ENCODE measurements around the gene RTKN.
"Not testable (repeated sequence)": the region's sequence is repeated elsewhere in the genome, so short reads cannot be mapped to it uniquely, and the experiment has no call there.

RTKN gene

DNA sequence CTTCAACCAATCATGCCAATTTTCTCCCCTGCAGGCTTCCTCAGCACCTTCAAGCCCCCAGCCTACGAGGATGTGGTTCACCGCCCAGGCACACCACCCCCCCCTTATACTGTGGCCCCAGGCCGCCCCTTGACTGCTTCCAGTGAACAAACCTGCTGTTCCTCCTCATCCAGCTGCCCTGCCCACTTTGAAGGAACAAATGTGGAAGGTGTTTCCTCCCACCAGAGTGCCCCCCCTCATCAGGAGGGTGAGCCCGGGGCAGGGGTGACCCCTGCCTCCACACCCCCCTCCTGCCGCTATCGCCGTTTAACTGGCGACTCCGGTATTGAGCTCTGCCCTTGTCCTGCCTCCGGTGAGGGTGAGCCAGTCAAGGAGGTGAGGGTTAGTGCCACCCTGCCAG is 18.4 kb upstream of the RTKN start:
- not testable (repeated sequence) for DNase-seq (ENCODE audit: low read depth)

DNA sequence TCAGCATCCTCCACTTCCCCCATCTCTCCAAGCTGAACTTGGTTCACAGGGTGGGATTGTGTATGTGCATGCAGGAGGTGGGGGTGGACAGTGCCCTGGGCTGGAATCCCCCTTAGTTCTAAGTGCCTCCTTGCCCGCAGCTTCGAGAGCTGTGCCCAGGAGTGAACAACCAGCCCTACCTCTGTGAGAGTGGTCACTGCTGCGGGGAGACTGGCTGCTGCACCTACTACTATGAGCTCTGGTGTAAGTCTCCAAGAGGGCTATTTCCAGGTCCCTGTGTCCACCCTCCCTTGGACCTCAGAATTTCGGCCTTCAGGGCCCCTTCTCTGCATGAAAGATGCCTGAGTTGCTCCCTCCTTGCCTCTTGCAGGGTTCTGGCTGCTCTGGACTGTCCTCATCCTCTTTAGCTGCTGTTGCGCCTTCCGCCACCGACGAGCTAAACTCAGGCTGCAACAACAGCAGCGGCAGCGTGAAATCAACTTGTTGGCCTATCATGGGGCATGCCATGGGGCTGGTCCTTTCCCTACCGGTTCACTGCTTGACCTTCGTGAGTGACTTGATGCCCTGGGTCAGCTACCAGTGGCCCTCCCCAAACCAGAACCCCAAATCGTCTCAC is 17.9 kb upstream of the RTKN start:
- DNase-seq (ENCODE audit: low read depth) = not testable (repeated sequence)

GRCh38 chr2:74458938-74459363 is 17.2 kb upstream of the RTKN start:
- DNase-seq (ENCODE audit: low read depth) = no peak

GRCh38 chr2:74458132-74458937 is 16.6 kb upstream of the RTKN start, which contains the start of gene WBP1:
TSS of gene WBP1 (plus strand) at chr2:74458438. CDS start at chr2:74458603, 165 bp downstream.
- peak; percentile 100 for DNase-seq (ENCODE audit: low read depth)

DNA sequence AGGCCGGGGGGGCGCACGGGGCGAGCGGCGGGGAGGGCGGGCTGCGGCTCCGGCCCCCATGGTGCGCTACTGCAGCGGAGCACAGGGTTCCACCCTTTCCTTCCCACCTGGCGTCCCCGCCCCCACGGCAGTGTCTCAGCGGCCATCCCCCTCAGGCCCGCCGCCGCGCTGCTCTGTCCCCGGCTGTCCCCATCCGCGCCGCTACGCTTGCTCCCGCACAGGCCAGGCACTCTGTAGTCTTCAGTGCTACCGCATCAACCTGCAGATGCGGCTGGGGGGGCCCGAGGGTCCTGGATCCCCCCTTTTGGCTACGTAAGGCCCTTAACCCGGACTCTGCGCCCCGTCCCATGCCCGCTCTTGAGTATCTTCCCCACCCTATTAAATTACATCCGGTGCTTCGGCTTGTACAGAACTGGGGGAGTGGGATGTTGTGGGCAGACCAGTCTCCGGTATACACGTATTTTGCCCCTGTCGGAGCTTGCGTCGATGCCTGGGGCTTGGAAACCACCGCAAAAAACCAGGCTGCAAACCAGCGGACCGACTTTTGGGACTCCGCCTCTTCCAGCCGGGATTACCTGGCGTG is 15.9 kb upstream of the RTKN start:
- DNase-seq (ENCODE audit: low read depth) = peak; percentile 74

- DNase-seq (ENCODE audit: low read depth) = no peak
Observed at GRCh38 chr2:74457129-74457548, 15.4 kb upstream of the RTKN start.

- peak; percentile 91 for DNase-seq (ENCODE audit: low read depth)
Observed at GRCh38 chr2:74454654-74455511, 13.1 kb upstream of the RTKN start, which contains the start of gene INO80B. TSS of gene INO80B (plus strand) at chr2:74455087. CDS start at chr2:74455117, 30 bp downstream.

GRCh38 chr2:74450570-74451190 is 8.9 kb upstream of the RTKN start:
- DNase-seq (ENCODE audit: low read depth) = no peak

- no peak for DNase-seq (ENCODE audit: low read depth)
Observed at GRCh38 chr2:74448771-74449170, 7.0 kb upstream of the RTKN start.

GRCh38 chr2:74447230-74447999 is 5.7 kb upstream of the RTKN start:
- no peak for DNase-seq (ENCODE audit: low read depth)

- DNase-seq (ENCODE audit: low read depth) = no peak
Observed at GRCh38 chr2:74444498-74445318, 3.0 kb upstream of the RTKN start.

GRCh38 chr2:74442483-74443297 is 953 bp upstream of the RTKN start:
- DNase-seq (ENCODE audit: low read depth) = not testable (repeated sequence)

- no peak for DNase-seq (ENCODE audit: low read depth)
Observed at GRCh38 chr2:74441170-74441689, 507 bp downstream of the RTKN start.

GRCh38 chr2:74440378-74441169 is 1.2 kb downstream of the RTKN start:
- no peak for DNase-seq (ENCODE audit: low read depth)

- no peak for DNase-seq (ENCODE audit: low read depth)
Observed at GRCh38 chr2:74439803-74440377, 1.8 kb downstream of the RTKN start.

GRCh38 chr2:74439373-74439772 is 2.4 kb downstream of the RTKN start:
- no peak for DNase-seq (ENCODE audit: low read depth)

GRCh38 chr2:74438248-74438647 is 3.5 kb downstream of the RTKN start:
- no peak for DNase-seq (ENCODE audit: low read depth)

All from T-helper 22 cell (primary cell).